Testis (tissue), 3 donors: ENCODE data around the gene HSPA1L. TPM values are rescaled to one million over a fixed set of nuclear protein-coding genes. Genes with fewer than 3 reads are reported as not detected.

Source experiments
- DNase-seq: peaks from one replicate; pipeline ENCODE4 v3.0.0-alpha.2; 2019
- H3K27ac ChIP-seq, 2 donors: fragments of 200-600 bp; sonication (generic); one replicate each; pipeline ENCODE4 v1.5.1; 2019
- H3K27me3 ChIP-seq: fragments of 200-600 bp; sonication (generic); one replicate; pipeline ENCODE4 v1.5.1; 2019
- H3K36me3 ChIP-seq: fragments of 200-600 bp; sonication (generic); one replicate; pipeline ENCODE4 v1.5.1; 2017; ENCODE audit warnings: low read depth; ENCODE audit errors: missing control alignments
- H3K4me1 ChIP-seq: fragments of 200-600 bp; sonication (generic); one replicate; pipeline ENCODE4 v1.5.1; 2019
- H3K4me3 ChIP-seq, 2 donors: fragments of 200-600 bp; sonication (generic); one replicate each; pipeline ENCODE4 v1.5.1; 2017 to 2019
- H3K9me3 ChIP-seq: fragments of 200-600 bp; sonication (generic); one replicate; pipeline ENCODE4 v1.5.1; 2017
- POLR2A ChIP-seq: fragments of 450-650 bp; IDR thresholded peaks from one replicate; pipeline ENCODE4 v1.6.1; 2017; ENCODE audit warnings: antibody characterized with exemption, mild to moderate bottlenecking, moderate library complexity
- WGBS, 2 donors: methylation state at CpG; one replicate each; pipeline ENCODE4 v1.1.5; 2018; 5-methylcytosine and 5-hydroxymethylcytosine counted together
- intact Hi-C: fragments of 100-400 bp; cut with DNase I; formaldehyde crosslinking; loops from one replicate; pipeline ENCODE4 v1.15.1; 2023; ENCODE audit warnings: low total_unique reads
- polyA plus RNA-seq: library from polyadenylated mRNA; stranded (reverse); fragments of 350-450 nt; fragmentation: Illumina TruSeq; extraction: RNeasy Lipid Tissue Mini Kit (QIAGEN cat#74804); gene quantifications from one replicate; pipeline ENCODE4 v1.2.3, GENCODE V29; 2014; ENCODE audit warnings: low read depth, low replicate concordance; ENCODE audit not compliant: insufficient read depth
- total RNA-seq, 2 donors: library from RNA; depleted of rRNA; stranded (reverse); fragments of >200 nt; gene quantifications; one replicate each; pipeline ENCODE4 v1.2.3, GENCODE V29; 2016
- TF ChIP-seq, protein P1 (sequence below), 3 experiments: fragments of 450-650 bp in 2 of 3; fragments of 200-600 bp in 1 of 3; sonication (generic) in 1 of 3; IDR thresholded peaks; one replicate each; pipeline ENCODE4 v1.5.1; 2016 to 2019; ENCODE audit warnings: antibody characterized with exemption in 3 of 3, mild to moderate bottlenecking in 2 of 3, moderate library complexity in 1 of 3

HSPA1L gene
- total and polyA plus RNA-seq, 3 donors from 2014 or later = 30.3 to 103 (median 87.9) TPM

DNA sequence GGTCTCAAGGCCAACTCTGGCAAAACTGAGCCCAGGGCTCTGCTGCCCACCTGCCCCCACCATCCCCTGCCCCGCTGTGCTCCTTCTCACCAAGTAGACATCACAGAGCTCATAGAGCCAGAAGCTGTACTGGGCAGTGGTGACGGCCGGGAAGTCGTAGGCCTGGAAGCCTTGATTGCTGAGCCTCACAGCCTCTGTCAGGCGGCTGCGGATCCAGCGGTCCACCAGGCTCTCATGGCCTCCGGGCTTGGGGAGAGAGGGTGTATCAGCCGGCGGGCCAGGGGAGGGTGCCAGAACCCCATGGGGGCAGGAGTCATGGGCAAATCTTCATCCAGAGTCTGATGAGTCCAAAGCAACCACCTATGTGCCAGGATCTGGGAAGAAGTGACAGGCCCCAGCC is 35.2 kb downstream of the HSPA1L start:
- no peak for DNase-seq
- Histone ChIP-seq H3K4me1 (peaks cover 12% of the 10 kb centered on the region), H3K9me3 (no peaks in the 10 kb centered on the region), H3K27me3 (no peaks in the 10 kb centered on the region), H3K36me3 (no peaks in the 10 kb centered on the region), H3K27ac (no peak overlapping the region), H3K4me3 (no peak overlapping the region)
- WGBS, 2 donors = 91 to 94% methylated on average over 6 to 10 of the region's 10 CpGs
- intact Hi-C loops = no loop called here
- TF ChIP-seq, protein P1, sequence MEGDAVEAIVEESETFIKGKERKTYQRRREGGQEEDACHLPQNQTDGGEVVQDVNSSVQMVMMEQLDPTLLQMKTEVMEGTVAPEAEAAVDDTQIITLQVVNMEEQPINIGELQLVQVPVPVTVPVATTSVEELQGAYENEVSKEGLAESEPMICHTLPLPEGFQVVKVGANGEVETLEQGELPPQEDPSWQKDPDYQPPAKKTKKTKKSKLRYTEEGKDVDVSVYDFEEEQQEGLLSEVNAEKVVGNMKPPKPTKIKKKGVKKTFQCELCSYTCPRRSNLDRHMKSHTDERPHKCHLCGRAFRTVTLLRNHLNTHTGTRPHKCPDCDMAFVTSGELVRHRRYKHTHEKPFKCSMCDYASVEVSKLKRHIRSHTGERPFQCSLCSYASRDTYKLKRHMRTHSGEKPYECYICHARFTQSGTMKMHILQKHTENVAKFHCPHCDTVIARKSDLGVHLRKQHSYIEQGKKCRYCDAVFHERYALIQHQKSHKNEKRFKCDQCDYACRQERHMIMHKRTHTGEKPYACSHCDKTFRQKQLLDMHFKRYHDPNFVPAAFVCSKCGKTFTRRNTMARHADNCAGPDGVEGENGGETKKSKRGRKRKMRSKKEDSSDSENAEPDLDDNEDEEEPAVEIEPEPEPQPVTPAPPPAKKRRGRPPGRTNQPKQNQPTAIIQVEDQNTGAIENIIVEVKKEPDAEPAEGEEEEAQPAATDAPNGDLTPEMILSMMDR (IDR thresholded peaks at IDR 0.05) = no peak
- TF ChIP-seq POLR2A = no peak

DNA sequence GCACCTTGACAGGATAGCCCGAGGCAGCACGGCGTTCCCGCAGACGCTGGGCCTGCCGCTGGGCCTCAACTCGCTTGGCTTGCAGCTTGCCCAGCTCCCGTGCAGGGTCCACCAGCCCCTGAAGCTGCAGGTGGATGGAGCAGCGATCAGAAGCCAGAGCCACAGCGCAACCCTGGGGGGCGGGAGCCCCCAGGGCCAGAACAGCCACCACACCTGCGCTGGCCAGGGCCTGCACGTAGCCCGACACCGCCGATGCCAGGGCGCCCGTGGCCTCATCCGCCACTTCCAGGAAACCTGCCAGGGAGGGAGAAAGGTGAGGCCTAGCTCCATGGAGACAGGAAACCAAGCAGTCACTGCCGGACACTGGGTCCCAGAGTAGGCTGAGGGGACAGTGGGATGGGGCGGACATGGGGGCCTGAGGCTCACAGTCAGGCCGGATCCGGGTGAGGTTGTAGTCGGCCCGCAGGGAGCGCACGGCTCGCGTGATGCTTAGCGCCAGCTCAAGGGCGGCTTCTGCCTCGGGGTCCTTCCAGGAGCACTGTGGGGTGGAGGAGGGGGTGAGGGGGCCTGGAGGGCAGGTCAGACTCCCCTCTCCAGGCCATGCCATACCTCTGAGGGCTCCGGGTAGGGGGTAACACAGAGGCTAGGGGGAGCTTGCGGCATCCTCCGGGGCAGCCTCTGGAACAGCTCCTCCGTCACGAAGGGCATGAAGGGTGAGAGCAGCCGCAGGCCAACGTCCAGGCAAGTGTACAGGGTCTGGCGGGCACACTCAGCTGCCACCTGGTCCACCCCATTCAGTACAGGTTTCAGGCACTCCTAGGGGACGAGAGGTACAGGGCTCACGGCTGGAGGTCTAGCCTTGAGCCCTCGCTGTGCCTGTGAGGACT is 35.8 kb downstream of the HSPA1L start:
- intact Hi-C loops = no loop called here
- 87 to 94% methylated on average over 13 to 42 of the region's 43 CpGs for WGBS, 2 donors
- Histone ChIP-seq H3K27ac (no peak overlapping the region), H3K27me3 (no peaks in the 10 kb centered on the region), H3K4me1 (peaks cover 12% of the 10 kb centered on the region), H3K9me3 (no peaks in the 10 kb centered on the region), H3K36me3 (no peaks in the 10 kb centered on the region), H3K4me3 (no peak overlapping the region)
- TF ChIP-seq, protein P1 (IDR thresholded peaks at IDR 0.05) = no peak
- TF ChIP-seq POLR2A = no peak
- no peak for DNase-seq

DNA sequence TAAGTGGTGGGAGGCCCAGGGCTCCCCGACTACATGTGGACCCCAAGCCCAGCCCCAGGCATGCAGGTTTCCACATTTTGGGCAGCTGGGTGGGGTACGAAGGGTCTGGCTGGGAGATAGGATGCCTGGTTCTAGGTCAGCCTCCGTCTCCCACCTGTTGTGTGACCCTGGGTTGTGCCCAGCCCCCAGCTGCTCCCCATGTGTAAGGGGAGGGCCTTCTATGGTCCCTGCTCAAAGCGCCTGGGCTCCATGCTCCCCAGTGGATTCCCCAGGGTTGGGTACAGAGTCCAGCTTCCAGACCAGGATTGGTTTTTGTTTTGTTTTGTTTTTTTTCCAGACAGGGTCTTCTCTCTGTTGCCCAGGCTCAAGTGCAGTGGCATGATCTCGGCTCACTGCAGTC is 36.9 kb downstream of the HSPA1L start:
- 92 to 95% methylated on average over 3 to 4 of the region's 5 CpGs for WGBS, 2 donors
- TF ChIP-seq POLR2A = no peak
- TF ChIP-seq, protein P1 (IDR thresholded peaks at IDR 0.05) = no peak
- DNase-seq = no peak
- Histone ChIP-seq H3K4me1 (peaks cover 12% of the 10 kb centered on the region), H3K27ac (no peak overlapping the region), H3K36me3 (no peaks in the 10 kb centered on the region), H3K27me3 (no peaks in the 10 kb centered on the region), H3K9me3 (no peaks in the 10 kb centered on the region), H3K4me3 (no peak overlapping the region)
- intact Hi-C loops = no loop called here

DNA sequence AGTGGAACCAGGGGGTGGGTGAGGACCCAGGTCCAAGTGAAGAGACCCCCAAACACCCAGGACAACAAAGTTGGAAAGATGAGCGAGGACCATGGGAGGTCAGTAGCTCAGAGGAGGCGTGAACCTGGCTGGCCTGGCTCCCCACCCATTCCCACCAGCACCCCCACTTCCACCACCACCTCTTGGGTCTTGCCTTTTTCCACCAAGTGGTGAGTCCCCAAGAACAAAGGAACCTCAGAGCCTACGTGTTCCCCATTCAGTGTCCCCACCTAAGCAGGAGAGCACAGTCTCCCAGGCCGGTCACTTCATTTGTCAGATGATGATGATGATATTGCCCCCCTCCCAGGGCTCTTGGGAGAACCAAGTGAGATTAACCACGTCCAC is 37.4 kb downstream of the HSPA1L start:
- H3K9me3 ChIP-seq = no peaks in the 10 kb centered on the region
- peaks cover 12% of the 10 kb centered on the region for H3K4me1 ChIP-seq
- no peaks in the 10 kb centered on the region for H3K27me3 ChIP-seq
- H3K27ac ChIP-seq = no peak overlapping the region
- no peak overlapping the region for H3K4me3 ChIP-seq
- DNase-seq = no peak
- TF ChIP-seq, protein P1 (IDR thresholded peaks at IDR 0.05) = no peak
- TF ChIP-seq POLR2A = no peak
- 95 to 100% methylated on average over 5 of the region's 5 CpGs for WGBS, 2 donors
- H3K36me3 ChIP-seq = no peaks in the 10 kb centered on the region
- intact Hi-C loops = no loop called here
